Measurements from ENCODE around the gene RAB7A. TPM values are rescaled to one million over a fixed set of nuclear protein-coding genes. Genes with fewer than 3 reads are reported as not detected.

The RAB7A gene
- total and polyA plus RNA-seq, 2 experiments from 2014 or later: 89.8 to 156 TPM

GRCh38 chr3:128805772-128806171 lies 79.8 kb downstream of the RAB7A start (continued):
- TF ChIP-seq ZNF331 (CRISPR knock-in tag; IDR thresholded peaks at IDR 0.05; ENCODE audit: low read depth) (no peak), JUNB (IDR thresholded peaks at IDR 0.05; ENCODE audit: unreplicated experiment) (no peak), EZH2 (IDR thresholded peaks at IDR 0.05; ENCODE audit: low read depth, unreplicated experiment) (no peak), ZNF114 (CRISPR knock-in tag; IDR thresholded peaks at IDR 0.05) (no peak), POLR2AphosphoS5 (IDR thresholded peaks at IDR 0.05; ENCODE audit: low read depth) (no peak)
- TF ChIP-seq, protein P1, sequence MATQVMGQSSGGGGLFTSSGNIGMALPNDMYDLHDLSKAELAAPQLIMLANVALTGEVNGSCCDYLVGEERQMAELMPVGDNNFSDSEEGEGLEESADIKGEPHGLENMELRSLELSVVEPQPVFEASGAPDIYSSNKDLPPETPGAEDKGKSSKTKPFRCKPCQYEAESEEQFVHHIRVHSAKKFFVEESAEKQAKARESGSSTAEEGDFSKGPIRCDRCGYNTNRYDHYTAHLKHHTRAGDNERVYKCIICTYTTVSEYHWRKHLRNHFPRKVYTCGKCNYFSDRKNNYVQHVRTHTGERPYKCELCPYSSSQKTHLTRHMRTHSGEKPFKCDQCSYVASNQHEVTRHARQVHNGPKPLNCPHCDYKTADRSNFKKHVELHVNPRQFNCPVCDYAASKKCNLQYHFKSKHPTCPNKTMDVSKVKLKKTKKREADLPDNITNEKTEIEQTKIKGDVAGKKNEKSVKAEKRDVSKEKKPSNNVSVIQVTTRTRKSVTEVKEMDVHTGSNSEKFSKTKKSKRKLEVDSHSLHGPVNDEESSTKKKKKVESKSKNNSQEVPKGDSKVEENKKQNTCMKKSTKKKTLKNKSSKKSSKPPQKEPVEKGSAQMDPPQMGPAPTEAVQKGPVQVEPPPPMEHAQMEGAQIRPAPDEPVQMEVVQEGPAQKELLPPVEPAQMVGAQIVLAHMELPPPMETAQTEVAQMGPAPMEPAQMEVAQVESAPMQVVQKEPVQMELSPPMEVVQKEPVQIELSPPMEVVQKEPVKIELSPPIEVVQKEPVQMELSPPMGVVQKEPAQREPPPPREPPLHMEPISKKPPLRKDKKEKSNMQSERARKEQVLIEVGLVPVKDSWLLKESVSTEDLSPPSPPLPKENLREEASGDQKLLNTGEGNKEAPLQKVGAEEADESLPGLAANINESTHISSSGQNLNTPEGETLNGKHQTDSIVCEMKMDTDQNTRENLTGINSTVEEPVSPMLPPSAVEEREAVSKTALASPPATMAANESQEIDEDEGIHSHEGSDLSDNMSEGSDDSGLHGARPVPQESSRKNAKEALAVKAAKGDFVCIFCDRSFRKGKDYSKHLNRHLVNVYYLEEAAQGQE (IDR thresholded peaks at IDR 0.05; ENCODE audit: unreplicated experiment): no peak

- TF ChIP-seq ZNF114 (CRISPR knock-in tag; IDR thresholded peaks at IDR 0.05) (no peak), ZNF331 (CRISPR knock-in tag; IDR thresholded peaks at IDR 0.05; ENCODE audit: low read depth) (no peak), JUNB (IDR thresholded peaks at IDR 0.05; ENCODE audit: unreplicated experiment) (no peak)
- Mint-ChIP-seq H3K9me3 (no peaks in the 10 kb centered on the region), H3K4me1 (peaks cover 13% of the 10 kb centered on the region; the same call in 2 of the 3 replicates), H3K27ac (no peak overlapping the region), H3K36me3 (ENCODE audit: low read depth) (peaks cover 50% of the 10 kb centered on the region), H3K4me3 (no peak overlapping the region), H3K27me3 (ENCODE audit: insufficient read depth, low read depth, poor library complexity) (no peaks in the 10 kb centered on the region)
- H3K27ac ChIP-seq (ENCODE audit: low read depth): 0 out of 2 replicates have a peak overlapping the region, but pooled peaks have one; percentile 32
- no peak overlapping the region for H2AFZ ChIP-seq
- ATAC-seq (no peak), DNase-seq (ENCODE audit: low spot score) (no peak)
- H4K20me1 ChIP-seq (replicated peaks; ENCODE audit: insufficient read depth): peaks cover 18% of the 10 kb centered on the region
- no peaks in the 10 kb centered on the region for H3K27me3 ChIP-seq (ENCODE audit: insufficient read depth)
- peaks cover 12% of the 10 kb centered on the region for H3K79me2 ChIP-seq (replicated peaks; ENCODE audit: insufficient read depth)
- no peak overlapping the region for H3K4me2 ChIP-seq
- H3K4me1 ChIP-seq (ENCODE audit: insufficient read depth): no peaks in the 10 kb centered on the region
- H3K9me2 ChIP-seq (ENCODE audit: insufficient read depth): no peaks in the 10 kb centered on the region
- H3K36me3 ChIP-seq (ENCODE audit: insufficient read depth): peaks cover 19% of the 10 kb centered on the region
- no peak overlapping the region for H3K4me3 ChIP-seq
- H3F3A ChIP-seq (replicated peaks; ENCODE audit: low read depth): no peaks in the 10 kb centered on the region
Measured at GRCh38 chr3:128806588-128806987, 80.6 kb downstream of the RAB7A start.

DNA sequence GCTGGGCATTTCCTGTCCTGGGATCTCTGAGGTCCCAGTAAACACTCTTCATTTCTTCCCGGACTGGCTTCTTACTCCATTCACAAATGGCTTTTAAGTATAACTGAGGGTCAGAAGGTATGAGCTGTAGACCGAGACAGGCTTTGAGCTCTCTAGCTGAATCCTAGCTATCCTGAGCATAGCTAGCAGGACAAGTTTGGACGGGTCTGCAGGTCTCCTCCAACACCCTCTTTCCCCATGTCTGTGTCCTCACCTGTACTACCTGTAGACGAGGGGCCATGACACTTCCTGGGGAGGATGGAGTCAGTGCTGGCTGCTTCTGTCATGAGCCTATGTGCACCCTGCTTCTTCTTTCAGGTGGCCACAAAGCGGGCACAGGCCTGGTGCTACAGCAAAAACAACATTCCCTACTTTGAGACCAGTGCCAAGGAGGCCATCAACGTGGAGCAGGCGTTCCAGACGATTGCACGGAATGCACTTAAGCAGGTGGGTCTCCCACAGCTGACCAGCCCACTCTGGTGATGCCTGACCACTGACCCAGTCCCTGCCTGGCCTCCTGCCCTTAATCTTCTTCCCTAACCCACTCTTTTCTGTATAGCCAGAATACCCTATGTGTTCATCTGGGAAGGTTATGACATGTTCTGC lies 81.3 kb downstream of the RAB7A start:
- peaks cover 9% of the 10 kb centered on the region for H3K79me2 ChIP-seq (replicated peaks; ENCODE audit: insufficient read depth)
- peaks cover 19% of the 10 kb centered on the region for H3K36me3 ChIP-seq (ENCODE audit: insufficient read depth)
- peaks cover 54% of the 10 kb centered on the region for H3K36me3 Mint-ChIP-seq (ENCODE audit: low read depth)
- H3K9me3 Mint-ChIP-seq: no peaks in the 10 kb centered on the region
- H3K4me2 ChIP-seq: no peak overlapping the region
- H3K4me3 ChIP-seq: no peak overlapping the region
- H3K27me3 ChIP-seq (ENCODE audit: insufficient read depth): no peaks in the 10 kb centered on the region
- no peaks in the 10 kb centered on the region for H3F3A ChIP-seq (replicated peaks; ENCODE audit: low read depth)
- no peak overlapping the region for H3K27ac Mint-ChIP-seq
- H3K4me1 ChIP-seq (ENCODE audit: insufficient read depth): no peaks in the 10 kb centered on the region
- no peak overlapping the region for H3K27ac ChIP-seq (ENCODE audit: low read depth)
- H3K27me3 Mint-ChIP-seq (ENCODE audit: insufficient read depth, low read depth, poor library complexity): no peaks in the 10 kb centered on the region
- DNase-seq (ENCODE audit: low spot score) (no peak), ATAC-seq (no peak)
- H3K9me2 ChIP-seq (ENCODE audit: insufficient read depth): no peaks in the 10 kb centered on the region
- H3K4me3 Mint-ChIP-seq: no peak overlapping the region
- no peak overlapping the region for H2AFZ ChIP-seq
- peaks cover 18% of the 10 kb centered on the region for H4K20me1 ChIP-seq (replicated peaks; ENCODE audit: insufficient read depth)
- peaks cover 13% of the 10 kb centered on the region; the same call in 2 of the 3 replicates for H3K4me1 Mint-ChIP-seq
- TF ChIP-seq ZNF114 (CRISPR knock-in tag; IDR thresholded peaks at IDR 0.05): no peak
- no peak for TF ChIP-seq ZNF462 (CRISPR knock-in tag; IDR thresholded peaks at IDR 0.05)
